ENCODE data around the gene SNED1.

SNED1 gene

DNA sequence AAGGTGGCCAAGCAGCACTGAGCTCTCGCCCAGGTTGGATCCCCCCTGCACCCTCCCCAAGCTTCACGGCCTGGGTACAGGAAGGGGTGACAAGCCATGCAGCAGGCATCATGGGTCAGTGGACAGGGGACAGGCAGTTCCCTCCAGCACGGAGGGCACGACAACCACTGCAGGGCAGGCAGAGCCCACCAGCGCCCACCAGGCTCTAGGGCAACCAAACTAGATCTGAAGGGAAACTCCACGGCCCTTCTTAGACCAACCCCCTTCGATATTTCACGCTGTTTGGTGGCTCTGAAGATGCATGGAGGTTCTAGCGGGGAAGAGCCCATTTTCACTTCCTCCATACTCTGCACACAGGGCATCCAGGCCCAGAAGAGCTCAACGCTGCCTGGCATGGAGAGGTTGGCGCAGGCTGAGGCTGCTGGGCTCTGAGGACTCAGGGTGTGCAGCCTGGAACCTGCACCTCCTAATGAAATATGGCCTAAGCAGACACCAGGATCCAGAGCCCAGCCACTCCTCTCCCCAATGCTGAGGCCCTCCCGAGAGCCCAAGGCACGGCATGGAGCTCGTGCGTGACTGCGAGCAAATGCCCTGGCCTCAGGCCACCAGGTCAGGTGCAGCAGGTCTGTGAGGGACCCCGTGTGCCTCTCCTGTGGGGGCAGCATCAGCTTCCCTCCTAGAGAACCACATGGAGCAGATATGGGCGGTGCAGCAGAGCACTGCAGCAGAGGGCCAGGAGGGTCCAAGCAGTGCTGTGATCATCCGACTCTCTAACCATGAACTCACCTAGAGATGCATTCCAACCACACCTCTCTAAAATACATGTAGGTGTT, 112.4 kb downstream of the SNED1 start:
- ChIA-PET CTCF (interaction anchor here (1.2 to 3.8 kb wide), 7 partner anchors 11 to 40 kb away, joined by 3 to 13 read pairs (median 5); partner anchors contain the start of gene PPP1R7), POLR2A (interaction anchor here (0.5 to 2.0 kb wide), 4 partner anchors 18 to 259 kb away, joined by 3 to 5 read pairs (median 4); partner anchors contain the start of gene PASK)
- TF ChIP-seq, protein P1, sequence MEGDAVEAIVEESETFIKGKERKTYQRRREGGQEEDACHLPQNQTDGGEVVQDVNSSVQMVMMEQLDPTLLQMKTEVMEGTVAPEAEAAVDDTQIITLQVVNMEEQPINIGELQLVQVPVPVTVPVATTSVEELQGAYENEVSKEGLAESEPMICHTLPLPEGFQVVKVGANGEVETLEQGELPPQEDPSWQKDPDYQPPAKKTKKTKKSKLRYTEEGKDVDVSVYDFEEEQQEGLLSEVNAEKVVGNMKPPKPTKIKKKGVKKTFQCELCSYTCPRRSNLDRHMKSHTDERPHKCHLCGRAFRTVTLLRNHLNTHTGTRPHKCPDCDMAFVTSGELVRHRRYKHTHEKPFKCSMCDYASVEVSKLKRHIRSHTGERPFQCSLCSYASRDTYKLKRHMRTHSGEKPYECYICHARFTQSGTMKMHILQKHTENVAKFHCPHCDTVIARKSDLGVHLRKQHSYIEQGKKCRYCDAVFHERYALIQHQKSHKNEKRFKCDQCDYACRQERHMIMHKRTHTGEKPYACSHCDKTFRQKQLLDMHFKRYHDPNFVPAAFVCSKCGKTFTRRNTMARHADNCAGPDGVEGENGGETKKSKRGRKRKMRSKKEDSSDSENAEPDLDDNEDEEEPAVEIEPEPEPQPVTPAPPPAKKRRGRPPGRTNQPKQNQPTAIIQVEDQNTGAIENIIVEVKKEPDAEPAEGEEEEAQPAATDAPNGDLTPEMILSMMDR (IDR thresholded peaks at IDR 0.05; ENCODE audit: control extremely low read depth, extremely low read depth, low read depth, missing control alignments): no peak
- DNase-seq (ENCODE audit: extremely low spot score): peak; percentile 73

DNA sequence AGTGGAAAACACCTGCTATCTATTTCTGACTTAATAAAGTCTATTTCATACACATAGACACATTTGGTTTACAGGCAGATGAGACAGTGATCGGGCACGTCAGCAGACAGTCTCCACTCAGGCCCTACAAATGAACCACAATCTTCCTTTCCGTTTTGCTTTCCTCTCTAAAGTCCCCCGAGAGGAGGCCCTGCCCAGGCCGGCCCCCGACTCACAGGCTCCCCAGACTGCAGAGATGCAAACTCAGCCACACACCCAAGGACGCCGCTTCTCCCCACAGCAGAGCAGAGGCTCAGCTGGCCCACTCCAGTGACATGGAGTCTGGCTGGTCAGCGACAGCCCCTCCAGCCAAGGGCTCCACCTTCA, 113.0 kb downstream of the SNED1 start:
- peak; percentile 78 for DNase-seq (ENCODE audit: extremely low spot score)
- TF ChIP-seq, protein P1 (IDR thresholded peaks at IDR 0.05; ENCODE audit: control extremely low read depth, extremely low read depth, low read depth, missing control alignments): no peak
- ChIA-PET POLR2A (interaction anchor here (0.5 to 2.0 kb wide), 2 partner anchors 23 to 258 kb away, joined by 3 to 4 read pairs; no protein-coding TSS in a partner anchor), CTCF (interaction anchor here (1.0 to 3.8 kb wide), 6 partner anchors 9 to 39 kb away, joined by 3 to 13 read pairs (median 4); partner anchors contain the start of genes MTERF4 and PPP1R7)

DNA sequence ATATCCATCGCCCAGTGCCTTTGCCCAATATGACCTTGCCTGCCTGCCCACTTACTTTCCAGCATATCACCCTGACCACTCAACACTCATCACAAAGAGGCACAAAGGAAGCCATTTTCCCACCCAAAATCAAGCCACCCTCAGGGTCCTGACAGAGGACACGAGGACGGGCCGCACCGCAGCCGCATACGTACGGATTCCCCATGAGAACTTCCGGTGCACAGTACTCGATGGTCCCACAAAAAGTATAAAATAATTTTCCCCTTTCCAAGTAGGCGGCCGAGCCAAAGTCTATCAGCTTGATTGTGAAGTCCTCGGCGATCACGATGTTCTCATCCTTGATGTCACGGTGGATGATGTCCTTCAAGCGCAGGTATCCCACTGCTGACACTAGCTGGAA, 113.6 kb downstream of the SNED1 start:
- ChIA-PET POLR2A (interaction anchor here (2.0 kb wide), 1 partner anchor 24 kb away, joined by 4 read pairs; no protein-coding TSS in a partner anchor), CTCF (interaction anchor here (1.0 to 3.8 kb wide), 8 partner anchors 10 to 129 kb away, joined by 3 to 17 read pairs (median 4); partner anchors contain the start of genes MTERF4 and PPP1R7)
- TF ChIP-seq, protein P1 (IDR thresholded peaks at IDR 0.05; ENCODE audit: control extremely low read depth, extremely low read depth, low read depth, missing control alignments): no peak
- DNase-seq (ENCODE audit: extremely low spot score): no peak

DNA sequence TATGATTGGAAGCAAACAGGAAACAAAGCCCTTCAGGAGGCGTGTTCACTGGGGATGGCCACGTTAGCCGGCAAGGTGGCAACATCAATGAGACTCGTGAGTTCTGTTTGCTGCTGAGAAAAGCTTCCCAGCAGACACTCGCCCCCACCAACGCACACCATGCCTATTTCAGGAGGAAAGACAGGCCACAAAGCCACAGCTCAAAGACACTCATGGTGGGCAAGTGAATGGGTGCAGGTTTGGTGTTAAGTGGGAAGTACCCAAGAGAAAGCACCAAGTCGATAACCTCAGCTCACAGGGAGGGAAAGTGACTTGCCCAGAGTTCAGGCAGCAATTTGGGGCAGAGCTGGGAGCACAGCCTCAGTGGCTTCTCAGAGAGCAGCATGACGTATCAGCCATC, 114.2 kb downstream of the SNED1 start:
- TF ChIP-seq, protein P1 (IDR thresholded peaks at IDR 0.05; ENCODE audit: control extremely low read depth, extremely low read depth, low read depth, missing control alignments): no peak
- peak; percentile 50 for DNase-seq (ENCODE audit: extremely low spot score)

DNA sequence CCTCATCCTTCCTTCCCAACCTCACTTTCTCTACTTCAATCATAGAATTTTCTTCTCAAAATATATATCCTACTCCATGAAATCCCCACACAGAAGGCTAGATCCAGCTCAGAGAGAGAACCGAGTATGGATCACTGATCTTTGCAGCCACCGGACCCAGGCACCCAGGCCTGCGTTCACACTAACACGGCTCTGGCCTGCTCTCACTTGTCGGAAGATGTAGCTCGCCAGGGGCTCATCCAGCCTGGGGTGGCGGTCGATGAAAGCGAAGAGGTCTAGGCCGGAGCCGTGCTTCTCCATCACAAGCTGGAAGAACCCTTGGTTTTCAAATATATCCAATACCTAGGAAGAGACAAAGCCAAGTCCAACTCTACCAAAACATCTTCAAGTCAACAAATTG, 116.4 kb downstream of the SNED1 start:
- CTCF ChIA-PET: interaction anchor here (0.7 to 1.5 kb wide), 2 partner anchors 9 to 15 kb away, joined by 3 to 6 read pairs; no protein-coding TSS in a partner anchor
- TF ChIP-seq, protein P1 (IDR thresholded peaks at IDR 0.05; ENCODE audit: control extremely low read depth, extremely low read depth, low read depth, missing control alignments): no peak
- no peak for DNase-seq (ENCODE audit: extremely low spot score)
- POLR2A ChIA-PET: no interaction called here

More for the DNA sequence above, 114.2 kb downstream of the SNED1 start:
- ChIA-PET POLR2A (interaction anchor here (2.0 kb wide), 1 partner anchor 25 kb away, joined by 4 read pairs; no protein-coding TSS in a partner anchor), CTCF (interaction anchor here (0.7 to 3.8 kb wide), 11 partner anchors 10 to 198 kb away, joined by 3 to 17 read pairs (median 3); partner anchors contain the start of genes MTERF4, PASK and PPP1R7)

DNA sequence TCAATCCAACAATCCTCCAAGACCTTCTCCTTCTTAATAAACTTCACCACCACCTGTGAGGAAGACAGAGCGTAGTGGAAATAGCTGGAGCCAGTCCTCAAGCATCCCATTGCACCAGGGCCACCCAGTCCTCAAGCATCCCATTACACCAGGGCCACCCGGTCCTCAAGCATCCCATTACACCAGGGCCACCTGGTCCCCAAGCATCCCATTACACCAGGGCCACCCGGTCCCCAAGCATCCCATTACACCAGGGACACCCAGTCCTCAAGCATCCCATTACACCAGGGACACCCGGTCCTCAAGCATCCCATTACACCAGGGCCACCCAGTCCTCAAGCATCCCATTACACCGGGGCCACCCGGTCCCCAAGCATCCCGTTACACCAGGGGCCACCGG, 116.9 kb downstream of the SNED1 start:
- DNase-seq (ENCODE audit: extremely low spot score): no peak
- ChIA-PET CTCF (interaction anchor here (0.7 kb wide), 1 partner anchor 10 kb away, joined by 3 read pairs; no protein-coding TSS in a partner anchor), POLR2A (no interaction called here)
- TF ChIP-seq, protein P1 (IDR thresholded peaks at IDR 0.05; ENCODE audit: control extremely low read depth, extremely low read depth, low read depth, missing control alignments): no peak
